Ureter (tissue), 1 donor: ENCODE results near the gene OR13H1. TPM values are rescaled to one million over a fixed set of nuclear protein-coding genes. Genes with fewer than 3 reads are reported as not detected.
"Not testable (repeated sequence)": the region's sequence is repeated elsewhere in the genome, so short reads cannot be mapped to it uniquely, and the experiment has no call there.

ENCODE experiments used
- DNase-seq: peaks from one replicate; pipeline ENCODE4 v3.0.0-alpha.2; 2020; ENCODE audit warnings: low spot score
- total RNA-seq: library from RNA; stranded (reverse); gene quantifications from one replicate; pipeline ENCODE4 v1.2.4, GENCODE V29; 2023
- donor health status: DM: yes; HTN: yes; CAD: no.

OR13H1 gene
- not detected for total RNA-seq

- no peak for DNase-seq
Measured at GRCh38 chrX:131543774-131544173, at the start of gene OR13H1. TSS of gene OR13H1 (plus strand) at chrX:131544074. CDS start at chrX:131544074, 0 bp downstream.

GRCh38 chrX:131501556-131501955 lies 42.3 kb upstream of the OR13H1 start:
- not testable (repeated sequence) for DNase-seq

GRCh38 chrX:131513159-131513914 lies 30.5 kb upstream of the OR13H1 start:
- no peak for DNase-seq

- DNase-seq, result no peak
Measured at GRCh38 chrX:131521824-131522223, 22.1 kb upstream of the OR13H1 start.

GRCh38 chrX:131544218-131544617 lies 344 bp downstream of the OR13H1 start:
- DNase-seq, result no peak

GRCh38 chrX:131549011-131549410 lies 5.1 kb downstream of the OR13H1 start:
- DNase-seq, result no peak

- not testable (repeated sequence) for DNase-seq
Measured at GRCh38 chrX:131552453-131552852, 8.6 kb downstream of the OR13H1 start.

GRCh38 chrX:131558562-131558961 lies 14.7 kb downstream of the OR13H1 start:
- no peak for DNase-seq

- DNase-seq, result no peak
Measured at GRCh38 chrX:131564553-131565229, 20.8 kb downstream of the OR13H1 start.

- no peak for DNase-seq
Measured at GRCh38 chrX:131565909-131566308, 22.0 kb downstream of the OR13H1 start.

GRCh38 chrX:131571348-131571747 lies 27.5 kb downstream of the OR13H1 start:
- DNase-seq, result no peak

GRCh38 chrX:131572372-131573014 lies 28.6 kb downstream of the OR13H1 start:
- DNase-seq, result no peak

GRCh38 chrX:131577413-131577812 lies 33.5 kb downstream of the OR13H1 start:
- DNase-seq, result no peak

- DNase-seq, result no peak
Measured at GRCh38 chrX:131577999-131578734, 34.3 kb downstream of the OR13H1 start.

- not testable (repeated sequence) for DNase-seq
Measured at GRCh38 chrX:131578735-131579367, 35.0 kb downstream of the OR13H1 start.

- no peak for DNase-seq
Measured at GRCh38 chrX:131588995-131589394, 45.1 kb downstream of the OR13H1 start.
